RWPE2 (cell line): ENCODE measurements around the gene CORT.
"Not testable (repeated sequence)": the region's sequence is repeated elsewhere in the genome, so short reads cannot be mapped to it uniquely, and the experiment has no call there.

Source experiments
- ATAC-seq: fragments of 200-7000 bp; cut with Tn5 transposase; 3 replicates; pipeline ENCODE4 v1.9.1; 2021; ENCODE audit warnings: low read depth
- DNase-seq: peaks from one replicate; pipeline ENCODE4 v3.0.0-alpha.2; 2020; ENCODE audit warnings: low spot score
- H3K27ac ChIP-seq: fragments of 450-650 bp; 2 replicates; pipeline ENCODE4 v1.5.1; 2017; ENCODE audit warnings: mild to moderate bottlenecking; ENCODE audit not compliant: poor library complexity, severe bottlenecking
- H3K27me3 ChIP-seq: fragments of 250-450 bp; sonication (Bioruptor Pico); 2 replicates; pipeline ENCODE4 v1.5.1; 2021; ENCODE audit warnings: mild to moderate bottlenecking, moderate library complexity; ENCODE audit not compliant: insufficient read depth, poor library complexity, severe bottlenecking
- H3K36me3 ChIP-seq: fragments of 250-450 bp; sonication (Bioruptor Pico); 2 replicates; pipeline ENCODE4 v1.5.1; 2020; ENCODE audit warnings: low read depth, mild to moderate bottlenecking, moderate library complexity
- H3K4me1 ChIP-seq: fragments of 250-450 bp; sonication (Bioruptor Pico); 2 replicates; pipeline ENCODE4 v1.5.1; 2021; ENCODE audit warnings: mild to moderate bottlenecking, moderate library complexity; ENCODE audit not compliant: insufficient read depth, poor library complexity, severe bottlenecking
- H3K4me3 ChIP-seq: fragments of 250-450 bp; sonication (Bioruptor Pico); 2 replicates; pipeline ENCODE4 v1.5.1; 2021; ENCODE audit warnings: mild to moderate bottlenecking, moderate library complexity; ENCODE audit not compliant: severe bottlenecking
- H3K9me3 ChIP-seq: fragments of 250-450 bp; sonication (Bioruptor Pico); 2 replicates; pipeline ENCODE4 v1.5.1; 2021; ENCODE audit warnings: mild to moderate bottlenecking, moderate library complexity; ENCODE audit not compliant: severe bottlenecking
- TF ChIP-seq, protein P1 (sequence below): fragments of 450-650 bp; IDR thresholded peaks from one replicate; pipeline ENCODE4 v1.5.1; 2017; ENCODE audit warnings: mild to moderate bottlenecking, moderate library complexity; ENCODE audit not compliant: poor library complexity, severe bottlenecking

The CORT gene

DNA sequence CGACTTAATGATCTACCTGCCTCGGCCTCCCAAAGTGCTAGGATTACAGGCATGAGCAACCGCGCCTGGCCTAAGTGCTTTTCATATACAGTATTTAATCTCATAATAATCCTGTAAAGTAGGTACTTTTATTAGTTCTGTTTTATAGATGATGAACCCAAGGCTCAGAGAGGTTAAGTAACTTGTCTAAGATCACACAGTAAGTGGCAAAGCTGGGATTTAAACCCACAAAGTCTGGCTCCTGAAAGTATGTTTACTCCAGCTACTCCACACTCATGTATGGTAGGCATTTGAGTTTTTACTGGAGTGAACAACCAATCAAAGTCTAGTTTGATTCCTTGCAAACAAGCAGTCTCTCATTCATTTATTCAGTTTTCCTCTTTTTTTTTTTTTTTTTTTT is 20.2 kb downstream of the CORT start:
- Histone ChIP-seq H3K4me1 (peaks cover 4% of the 10 kb centered on the region), H3K4me3 (no peak overlapping the region), H3K27me3 (no peaks in the 10 kb centered on the region), H3K36me3 (peaks cover 47% of the 10 kb centered on the region), H3K9me3 (no peaks in the 10 kb centered on the region), H3K27ac (no peak overlapping the region)
- DNase-seq: no peak
- no peak for ATAC-seq
- TF ChIP-seq, protein P1, sequence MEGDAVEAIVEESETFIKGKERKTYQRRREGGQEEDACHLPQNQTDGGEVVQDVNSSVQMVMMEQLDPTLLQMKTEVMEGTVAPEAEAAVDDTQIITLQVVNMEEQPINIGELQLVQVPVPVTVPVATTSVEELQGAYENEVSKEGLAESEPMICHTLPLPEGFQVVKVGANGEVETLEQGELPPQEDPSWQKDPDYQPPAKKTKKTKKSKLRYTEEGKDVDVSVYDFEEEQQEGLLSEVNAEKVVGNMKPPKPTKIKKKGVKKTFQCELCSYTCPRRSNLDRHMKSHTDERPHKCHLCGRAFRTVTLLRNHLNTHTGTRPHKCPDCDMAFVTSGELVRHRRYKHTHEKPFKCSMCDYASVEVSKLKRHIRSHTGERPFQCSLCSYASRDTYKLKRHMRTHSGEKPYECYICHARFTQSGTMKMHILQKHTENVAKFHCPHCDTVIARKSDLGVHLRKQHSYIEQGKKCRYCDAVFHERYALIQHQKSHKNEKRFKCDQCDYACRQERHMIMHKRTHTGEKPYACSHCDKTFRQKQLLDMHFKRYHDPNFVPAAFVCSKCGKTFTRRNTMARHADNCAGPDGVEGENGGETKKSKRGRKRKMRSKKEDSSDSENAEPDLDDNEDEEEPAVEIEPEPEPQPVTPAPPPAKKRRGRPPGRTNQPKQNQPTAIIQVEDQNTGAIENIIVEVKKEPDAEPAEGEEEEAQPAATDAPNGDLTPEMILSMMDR: no peak

DNA sequence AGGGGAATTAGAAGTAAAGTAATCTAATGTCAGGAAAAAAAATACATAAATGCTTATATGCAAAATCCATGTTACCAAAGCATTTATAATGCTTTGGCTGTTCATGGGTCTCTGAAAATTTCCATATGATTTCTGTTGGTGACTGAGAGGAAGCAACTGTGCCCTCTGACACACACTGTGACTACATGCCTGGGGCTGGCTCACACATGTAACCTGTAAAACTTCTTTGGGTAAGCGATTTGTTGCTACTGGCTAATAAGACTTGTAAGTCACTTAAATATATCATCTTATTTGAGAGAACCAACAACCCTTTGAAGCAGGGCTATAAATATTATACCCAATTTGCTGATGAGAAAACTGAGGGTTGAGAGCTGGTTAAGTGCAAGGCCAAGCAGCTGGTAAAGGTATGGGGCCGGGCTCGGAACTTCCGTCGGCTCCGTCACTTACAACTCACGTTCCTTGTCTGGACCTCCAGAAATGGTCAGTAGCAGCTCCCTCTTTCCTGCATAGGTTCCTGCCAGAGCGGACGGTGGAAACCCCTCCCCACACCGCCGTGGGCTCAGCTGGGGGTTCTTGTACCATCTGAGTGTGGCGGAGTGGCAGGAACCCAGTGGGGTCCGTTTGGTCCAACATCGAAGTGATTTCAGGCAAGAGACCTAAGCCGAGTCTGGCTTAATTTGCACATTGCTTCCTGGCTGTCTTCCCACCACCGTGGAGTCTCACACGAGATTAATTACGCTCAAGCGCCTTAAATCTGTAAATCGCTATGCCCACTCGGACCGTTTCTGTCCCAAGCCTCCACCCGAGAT is 21.8 kb downstream of the CORT start:
- H3K9me3 ChIP-seq: no peaks in the 10 kb centered on the region
- H3K4me3 ChIP-seq: peak overlapping the region; percentile 75
- peak overlapping the region; percentile 53 for H3K27ac ChIP-seq
- DNase-seq (no peak), ATAC-seq (peak; percentile 2; the same call in 1 of the 3 replicates)
- H3K36me3 ChIP-seq: peaks cover 32% of the 10 kb centered on the region
- TF ChIP-seq, protein P1: no peak
- no peaks in the 10 kb centered on the region for H3K27me3 ChIP-seq
- peaks cover 4% of the 10 kb centered on the region for H3K4me1 ChIP-seq

DNA sequence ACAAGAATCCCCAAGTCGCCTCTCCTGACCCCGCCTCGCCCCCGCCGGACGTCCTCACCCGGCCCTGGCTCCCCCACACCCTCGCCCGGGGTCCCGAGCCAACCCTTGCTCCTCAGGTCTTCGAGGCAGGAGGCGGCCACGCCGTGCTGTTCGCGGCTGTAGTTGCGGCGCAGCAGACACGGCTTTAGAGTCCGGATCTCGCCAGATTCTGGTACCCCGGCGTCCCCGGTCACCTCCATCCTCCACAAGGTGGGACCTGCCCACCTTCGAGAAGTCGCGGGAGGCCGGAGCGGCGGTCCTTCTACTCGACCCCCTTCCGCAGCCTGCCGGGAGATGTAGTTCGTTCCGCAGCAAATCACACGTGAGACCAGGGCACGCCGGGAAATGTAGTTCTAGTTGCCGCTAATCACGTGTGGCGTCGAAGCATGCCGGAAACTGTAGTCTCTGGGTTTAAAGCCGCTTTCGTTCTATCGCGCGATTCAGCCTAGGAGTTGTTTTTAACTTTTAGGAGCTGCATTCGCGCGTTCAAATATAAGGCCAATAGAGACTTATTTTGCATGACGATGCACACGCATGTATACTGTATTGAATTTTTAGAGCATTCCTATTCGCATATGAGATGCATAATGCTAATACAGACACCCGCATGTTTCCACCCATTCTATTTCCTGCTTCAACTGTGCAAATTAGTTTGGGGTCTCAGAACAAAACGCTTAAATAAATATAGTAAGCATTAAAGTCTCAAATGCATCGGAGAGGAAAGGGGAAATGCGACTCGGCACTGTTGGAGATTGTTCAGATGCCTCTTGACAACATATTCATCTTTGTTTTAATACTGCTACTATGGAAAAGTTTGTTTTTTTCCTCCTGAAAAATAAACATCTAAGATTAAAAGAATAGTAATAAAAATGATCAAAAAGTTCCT is 22.7 kb downstream of the CORT start, which contains the start of gene DFFA:
DFFA (minus strand) TSS at position 310 of the 925 bp plus-strand sequence; CDS start at position 239, 71 bp downstream.
- H3K36me3 ChIP-seq: peaks cover 25% of the 10 kb centered on the region
- H3K9me3 ChIP-seq: no peaks in the 10 kb centered on the region
- H3K27me3 ChIP-seq: no peaks in the 10 kb centered on the region
- TF ChIP-seq, protein P1: no peak
- H3K4me3 ChIP-seq: peak within 1 kb of the TSS; percentile 75
- peaks cover 4% of the 10 kb centered on the region for H3K4me1 ChIP-seq
- DNase-seq (peak; percentile 96), ATAC-seq (peak; percentile 80)
- H3K27ac ChIP-seq: peak within 1 kb of the TSS; percentile 53

DNA sequence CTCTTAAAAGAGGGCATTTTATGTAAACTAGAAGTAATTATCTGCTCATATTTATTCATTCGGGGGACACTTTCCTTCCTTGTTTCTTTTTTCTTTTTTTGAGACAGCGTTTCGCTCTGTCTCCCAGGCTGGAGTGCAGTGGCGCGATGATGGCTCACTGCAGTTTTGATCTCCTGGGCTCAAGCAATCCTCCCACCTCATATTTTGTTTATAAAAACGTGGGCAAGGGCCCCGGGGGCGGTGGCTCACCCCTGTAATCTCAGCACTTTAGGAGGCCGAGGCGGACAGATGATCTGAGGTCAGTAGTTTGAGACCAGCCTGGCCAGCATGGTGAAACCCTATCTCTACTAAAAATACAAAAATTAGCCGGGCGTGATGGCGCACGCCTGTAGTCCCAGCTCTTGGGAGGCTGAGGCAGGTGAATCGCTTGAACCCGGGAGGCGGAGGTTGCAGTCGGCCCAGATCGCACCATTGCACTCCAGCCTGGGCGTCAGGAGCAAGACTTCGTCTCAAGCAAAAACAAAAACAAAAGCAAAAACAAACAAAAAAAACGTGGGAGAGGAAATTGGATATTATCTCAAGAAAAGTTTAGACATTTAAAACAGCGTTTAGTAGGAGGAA is 23.4 kb downstream of the CORT start:
- no peaks in the 10 kb centered on the region for H3K9me3 ChIP-seq
- TF ChIP-seq, protein P1: no peak
- H3K36me3 ChIP-seq: peaks cover 17% of the 10 kb centered on the region
- ATAC-seq (no peak), DNase-seq (no peak)
- peak overlapping the region; percentile 53 for H3K27ac ChIP-seq
- no peak overlapping the region for H3K4me3 ChIP-seq
- H3K4me1 ChIP-seq: peaks cover 4% of the 10 kb centered on the region
- H3K27me3 ChIP-seq: no peaks in the 10 kb centered on the region

DNA sequence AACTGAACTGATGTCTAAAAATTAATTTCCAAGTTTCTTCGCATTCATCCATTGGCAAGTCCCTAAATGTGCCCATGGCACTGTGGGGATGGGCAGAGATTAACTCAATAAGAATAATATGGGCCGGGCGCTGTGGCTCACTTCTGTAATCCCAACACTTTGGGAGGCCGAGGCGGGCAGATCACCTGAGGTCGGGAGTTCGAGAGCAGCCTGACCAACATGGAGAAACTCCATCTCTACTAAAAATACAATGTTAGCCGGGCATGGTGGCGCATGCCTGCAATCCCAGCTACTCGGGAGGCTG is 24.4 kb downstream of the CORT start:
- H3K36me3 ChIP-seq, H3K4me1 ChIP-seq, H3K27ac ChIP-seq, DNase-seq, H3K27me3 ChIP-seq, ATAC-seq, H3K9me3 ChIP-seq: not testable (repeated sequence)
- H3K4me3 ChIP-seq: peak overlapping the region; percentile 67
